HG03066 (cell line): ENCODE measurements around the gene PITPNC1.
"Not testable (repeated sequence)": the region's sequence is repeated elsewhere in the genome, so short reads cannot be mapped to it uniquely, and the experiment has no call there.

ENCODE experiments used
- ATAC-seq: cut with Tn5 transposase; IDR thresholded peaks from one replicate; pipeline ENCODE4 v1.9.1; 2021; ENCODE audit warnings: low read depth; ENCODE audit not compliant: unreplicated experiment

Gene PITPNC1

DNA sequence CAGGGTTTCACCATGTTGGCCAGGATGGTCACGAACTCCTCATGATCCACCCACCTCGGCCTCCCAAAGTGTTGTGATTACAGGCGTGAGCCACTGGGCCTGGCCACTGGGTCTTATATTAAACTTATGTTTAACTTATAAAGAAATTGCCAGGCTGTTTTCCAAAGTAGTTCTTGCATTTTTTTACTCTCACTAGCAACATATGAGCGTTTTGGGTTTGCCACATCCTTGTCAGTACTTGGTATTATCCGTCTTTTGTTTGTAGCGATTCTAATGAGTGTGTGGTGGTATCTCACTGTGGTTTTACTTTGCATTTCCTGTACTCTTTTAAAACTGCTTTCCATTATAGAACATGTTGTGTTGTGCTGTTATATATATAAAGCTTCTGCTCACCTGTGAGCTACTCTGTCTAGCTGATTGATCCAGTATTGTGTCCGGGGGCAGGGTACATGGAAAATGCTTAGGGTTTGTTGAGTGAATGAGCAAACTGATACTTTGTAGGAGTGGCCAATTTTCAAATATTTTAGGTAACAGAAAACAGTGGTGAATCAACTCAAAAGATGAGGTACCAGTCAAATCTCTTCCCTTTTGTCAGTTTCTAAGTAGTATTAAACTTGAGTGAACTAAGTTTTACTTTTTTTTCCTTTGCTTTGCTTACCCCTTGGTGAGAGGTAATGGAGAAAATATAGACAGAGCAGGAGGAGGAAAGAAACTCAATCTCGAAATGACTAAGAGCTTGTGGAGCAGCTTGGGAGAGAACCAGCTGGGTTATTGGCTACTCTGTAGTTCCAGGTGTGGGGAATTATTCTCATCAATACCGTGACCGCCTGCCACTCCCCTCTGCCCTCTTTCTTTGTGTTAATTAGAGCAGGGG lies 75.8 kb downstream of the PITPNC1 start:
- ATAC-seq = no peak

DNA sequence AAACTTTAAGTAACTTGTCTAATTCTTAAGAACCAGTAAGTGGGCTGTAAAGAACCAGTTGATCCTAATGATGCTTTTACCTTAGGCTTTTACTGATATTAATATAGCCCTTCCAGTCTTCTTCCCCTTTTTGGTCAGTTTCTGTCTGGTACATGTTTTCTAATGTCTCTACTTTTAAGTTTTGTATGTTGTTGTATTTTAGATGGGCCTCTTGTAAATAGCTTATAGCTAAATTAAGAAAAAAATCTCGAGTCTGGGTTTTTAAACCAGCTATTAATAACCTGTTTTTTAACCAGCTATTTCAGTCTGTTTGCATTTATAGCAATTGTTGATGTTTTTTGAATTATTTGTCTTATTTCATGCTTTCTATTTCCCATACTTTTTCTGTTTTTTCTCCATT lies 79.0 kb downstream of the PITPNC1 start:
- no peak for ATAC-seq

DNA sequence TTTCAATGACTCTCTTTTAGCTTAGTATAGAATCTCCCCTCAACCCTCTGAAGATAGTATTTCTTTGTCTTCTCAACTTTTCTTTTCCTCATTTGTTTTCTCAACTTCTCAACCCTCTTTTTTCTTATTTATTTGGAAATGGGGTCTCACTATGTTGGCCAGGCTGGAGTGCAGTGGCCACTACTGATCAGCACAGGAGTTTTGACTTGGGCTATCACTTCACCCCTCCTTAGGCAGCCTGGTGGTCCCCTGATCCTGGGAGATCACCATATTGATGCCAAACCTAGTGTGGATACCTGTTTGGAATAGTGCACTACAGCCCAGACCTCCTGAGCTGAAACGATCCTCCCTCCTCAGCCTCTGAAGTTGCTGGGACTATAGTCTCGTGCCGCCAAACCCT lies 79.8 kb downstream of the PITPNC1 start:
- ATAC-seq = no peak

DNA sequence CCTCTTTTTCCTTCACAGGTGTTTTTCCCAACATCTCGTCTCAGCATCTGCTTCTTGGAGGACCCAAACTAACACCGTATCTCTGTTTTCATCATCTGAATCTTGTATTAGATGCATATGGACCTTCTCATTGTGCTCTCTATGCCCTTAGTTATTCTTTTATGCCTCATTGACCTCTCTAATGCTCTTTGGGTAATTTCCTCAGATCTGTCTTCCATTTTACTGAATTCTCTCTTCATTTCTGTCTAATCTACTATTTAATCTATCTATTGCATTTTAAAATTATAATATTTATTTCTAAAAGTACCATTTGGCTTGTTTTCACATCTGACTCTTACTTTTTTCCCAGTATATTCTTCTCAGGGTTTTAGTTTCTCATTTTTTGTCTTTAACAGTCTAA lies 81.1 kb downstream of the PITPNC1 start:
- ATAC-seq = no peak

DNA sequence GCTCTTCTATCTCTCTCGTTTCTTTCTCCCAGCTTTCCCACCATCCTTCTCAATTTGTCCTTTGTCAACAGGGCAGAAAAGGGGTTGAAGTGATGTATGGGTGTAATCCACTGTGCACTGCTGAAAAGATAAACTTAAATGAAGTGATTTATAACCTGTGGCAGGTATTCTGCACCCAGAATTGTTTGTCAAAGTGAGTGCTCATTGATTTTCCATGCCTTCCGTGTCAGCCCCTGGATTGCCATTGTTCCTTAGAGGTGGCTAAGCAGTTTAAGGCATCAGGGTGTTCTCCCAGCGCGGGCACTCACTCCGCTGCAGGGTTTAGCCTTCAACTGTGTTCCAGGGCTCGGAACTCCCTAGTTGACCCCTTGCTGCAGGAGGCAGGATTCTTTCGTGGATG lies 82.9 kb downstream of the PITPNC1 start:
- no peak for ATAC-seq

DNA sequence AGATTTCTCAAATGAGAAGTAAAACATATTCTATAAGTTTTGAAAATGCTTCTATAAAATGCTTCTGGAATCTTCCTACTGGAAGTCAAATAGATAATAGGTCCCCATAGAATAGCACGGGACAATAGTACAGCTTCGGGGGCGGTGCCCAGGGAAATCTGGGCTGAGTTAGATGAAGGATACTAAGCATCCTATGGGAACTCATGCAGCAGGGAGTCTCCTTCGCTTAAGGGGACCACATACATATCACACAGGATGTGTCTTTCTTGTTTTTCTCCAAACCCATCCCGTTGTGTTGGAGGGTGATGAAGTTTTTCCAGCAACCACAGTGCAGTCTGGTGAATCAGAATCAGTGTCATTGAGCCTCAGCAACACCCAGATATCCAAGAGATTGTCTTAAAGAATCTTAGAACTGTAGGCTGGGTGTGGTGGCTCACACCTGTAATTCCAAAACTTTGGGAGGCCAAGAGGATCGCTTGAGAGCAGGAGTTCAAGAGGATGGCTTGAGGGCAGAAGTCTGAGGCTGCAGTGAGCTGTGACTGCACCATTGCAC lies 84.2 kb downstream of the PITPNC1 start:
- ATAC-seq = no peak

DNA sequence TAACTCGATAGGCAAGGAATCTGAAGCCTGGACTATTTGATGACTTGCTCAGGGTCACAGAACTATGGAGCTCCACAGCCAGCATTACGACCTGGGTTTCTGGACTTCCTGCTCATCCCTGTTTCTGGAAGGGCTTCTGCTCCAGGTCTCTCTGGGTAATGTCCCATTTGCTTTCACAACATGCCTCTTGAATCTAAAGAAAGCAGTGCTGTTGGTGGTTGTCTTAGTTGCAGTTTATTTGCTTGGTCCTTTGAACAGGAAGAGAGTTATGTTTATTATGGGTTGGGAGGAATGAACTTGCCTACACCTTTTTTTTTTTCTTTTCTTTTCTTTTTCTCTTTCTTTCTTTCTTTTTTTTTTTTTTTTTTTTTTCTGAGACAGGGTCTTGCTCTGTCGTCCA lies 84.8 kb downstream of the PITPNC1 start:
- ATAC-seq = no peak

DNA sequence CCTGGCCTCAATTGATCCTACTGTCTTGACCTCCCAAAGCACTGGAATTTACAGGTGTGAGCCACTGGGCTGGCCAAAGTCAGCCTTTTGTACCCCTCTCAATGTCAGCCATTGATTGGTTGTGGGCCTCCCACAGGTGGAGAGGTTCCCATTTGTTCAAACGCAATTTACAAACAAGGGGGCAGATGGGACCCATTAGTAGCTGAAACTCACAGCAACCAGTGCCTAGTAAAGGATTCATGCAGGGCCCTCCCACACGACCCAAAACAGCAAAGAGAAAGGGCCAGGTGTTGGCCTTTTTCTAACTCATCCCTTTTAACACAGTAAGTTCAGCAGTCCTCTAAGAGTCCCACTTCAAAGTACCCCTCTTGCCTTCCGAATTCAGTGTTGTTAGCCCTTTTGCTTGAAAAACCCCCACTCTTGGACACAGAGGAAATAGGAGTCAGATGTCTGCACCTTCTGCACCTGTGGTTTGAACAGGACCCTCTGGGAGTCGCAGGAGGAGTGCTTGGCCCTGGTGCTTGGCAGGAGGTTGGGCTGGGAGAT lies 89.2 kb downstream of the PITPNC1 start:
- ATAC-seq = no peak

DNA sequence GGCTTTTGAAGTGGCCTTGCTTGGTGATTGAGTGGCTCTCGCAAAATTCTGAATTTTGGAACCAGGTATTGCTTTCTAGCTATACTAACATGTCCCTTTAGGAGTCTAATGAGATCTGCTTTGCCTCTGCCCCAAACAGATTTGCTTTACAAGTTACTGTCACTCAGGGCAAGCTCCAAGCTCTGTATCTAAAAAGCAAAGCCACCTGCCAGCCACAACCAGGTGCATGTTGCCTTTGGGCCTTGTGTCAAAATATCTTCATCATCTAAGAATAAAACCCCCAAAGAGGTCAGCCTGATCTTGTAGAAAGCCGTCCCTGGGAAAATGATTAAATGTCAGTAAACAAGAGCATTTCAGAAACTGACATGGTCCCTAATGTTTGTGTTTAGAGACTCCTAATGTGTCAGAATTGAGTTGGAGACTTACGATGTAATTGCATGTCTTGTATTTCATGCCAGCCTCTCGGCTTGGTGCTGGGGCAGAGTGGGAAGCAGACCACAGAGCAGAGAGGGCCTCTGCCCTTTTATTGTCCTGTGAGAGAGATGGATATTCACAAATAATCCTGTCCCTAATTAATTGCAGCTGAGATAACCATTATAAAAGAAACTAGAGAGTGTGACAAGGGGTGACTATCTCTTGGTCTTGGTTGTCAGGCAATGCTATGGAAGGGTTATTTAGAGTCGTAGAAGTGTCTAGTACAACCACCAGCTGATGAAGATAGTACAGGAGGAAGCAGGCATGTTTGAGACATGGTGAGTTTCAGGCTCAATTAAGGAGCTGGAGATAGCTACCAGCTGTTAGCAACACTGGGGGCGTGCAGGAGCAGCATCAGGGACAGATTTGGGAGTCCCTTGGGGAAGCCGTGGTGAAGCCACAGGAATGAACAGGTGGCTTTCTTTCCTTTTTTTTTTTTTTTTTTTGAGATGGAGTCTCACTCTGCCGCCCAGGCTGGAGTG lies 90.7 kb downstream of the PITPNC1 start:
- ATAC-seq = no peak

DNA sequence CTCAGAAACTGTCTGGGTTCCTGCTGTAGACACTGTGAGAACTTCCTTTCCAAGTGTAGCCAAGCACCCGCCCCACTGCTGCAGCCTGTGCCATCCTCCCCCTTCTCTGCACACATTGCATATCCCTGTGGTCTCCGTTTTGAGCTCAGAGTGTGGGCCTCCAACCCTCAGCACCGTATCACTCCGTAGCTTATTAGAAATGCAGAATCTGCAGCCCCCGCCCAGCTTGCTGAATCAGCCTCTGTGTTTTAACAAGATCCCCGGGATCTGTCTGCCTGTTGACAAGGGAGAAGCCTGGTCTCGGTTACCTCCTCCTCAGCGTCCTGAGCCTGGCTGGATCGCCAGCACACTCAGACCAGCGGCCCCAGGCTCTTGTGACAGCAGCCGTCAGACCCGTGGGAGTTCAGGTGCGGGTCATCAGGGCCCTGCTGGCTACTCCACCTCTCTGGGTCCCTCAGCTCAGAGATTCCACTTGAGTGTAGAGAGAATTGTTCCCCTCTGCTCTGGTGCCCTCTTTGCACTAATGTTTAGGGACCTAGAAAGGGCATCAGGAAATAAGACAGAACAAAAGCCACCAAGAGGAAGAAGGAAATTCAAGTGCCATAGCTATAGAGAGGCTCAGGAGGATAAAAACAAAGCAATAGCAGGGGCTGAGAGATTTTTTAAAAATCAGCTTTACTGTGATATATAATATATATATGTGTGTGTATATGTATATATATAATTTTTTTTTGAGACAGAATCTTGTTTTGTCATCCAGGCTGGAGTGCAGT lies 92.3 kb downstream of the PITPNC1 start:
- ATAC-seq = no peak

DNA sequence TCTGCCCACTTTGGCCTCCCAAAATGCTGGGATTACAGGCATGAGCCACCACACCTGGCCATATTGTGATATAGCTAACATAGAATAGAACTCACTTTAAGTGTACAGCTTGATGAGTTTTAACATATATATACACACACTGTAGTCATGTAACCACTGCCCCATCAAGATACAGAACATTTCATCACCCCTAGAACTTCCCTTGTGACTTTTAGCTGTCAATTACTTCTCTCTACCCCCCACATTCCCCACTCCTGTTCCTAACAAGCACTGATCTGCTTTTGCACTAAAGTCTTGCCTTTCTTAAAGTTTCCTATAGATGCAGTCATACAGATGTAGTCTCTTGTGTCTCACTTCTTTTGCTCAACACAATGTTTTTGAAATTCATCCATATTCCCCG lies 93.1 kb downstream of the PITPNC1 start:
- ATAC-seq = no peak

DNA sequence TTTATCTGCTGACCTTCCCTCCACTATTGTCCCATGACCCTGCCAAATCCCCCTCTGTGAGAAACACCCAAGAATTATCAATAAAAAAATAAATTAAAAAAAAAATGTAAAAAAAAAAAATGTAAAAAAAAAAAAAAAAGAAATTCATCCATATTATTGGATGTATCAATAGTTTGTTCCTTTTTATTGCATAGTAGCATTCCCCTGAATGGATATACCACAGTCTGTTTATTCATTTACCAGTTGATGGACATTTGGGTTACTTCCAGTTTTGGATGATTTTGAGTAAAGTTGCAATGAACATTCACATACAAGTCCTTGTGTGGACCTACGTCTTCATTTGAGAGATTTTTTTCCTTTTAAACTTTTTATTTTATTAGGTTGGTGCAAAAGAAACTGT lies 94.0 kb downstream of the PITPNC1 start:
- ATAC-seq = no peak

DNA sequence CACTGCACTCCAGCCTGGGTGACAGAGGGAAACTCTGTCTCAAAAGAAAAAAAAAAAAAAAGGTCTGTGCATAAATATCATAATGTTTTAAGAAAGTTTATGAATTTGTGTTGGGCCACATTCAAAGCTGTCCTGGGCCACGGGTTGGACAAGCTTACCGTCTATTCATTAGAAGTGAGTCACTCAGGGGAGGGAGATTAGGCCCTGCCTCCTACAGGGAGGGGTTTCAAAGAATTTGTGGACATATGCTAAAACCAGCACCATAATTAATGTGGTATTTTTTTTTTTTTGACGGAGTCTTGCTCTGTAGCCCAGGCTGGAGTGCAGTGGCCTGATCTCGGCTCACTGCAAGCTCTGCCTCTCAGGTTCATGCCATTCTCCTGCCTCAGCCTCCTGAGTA lies 95.5 kb downstream of the PITPNC1 start:
- ATAC-seq = not testable (repeated sequence)

DNA sequence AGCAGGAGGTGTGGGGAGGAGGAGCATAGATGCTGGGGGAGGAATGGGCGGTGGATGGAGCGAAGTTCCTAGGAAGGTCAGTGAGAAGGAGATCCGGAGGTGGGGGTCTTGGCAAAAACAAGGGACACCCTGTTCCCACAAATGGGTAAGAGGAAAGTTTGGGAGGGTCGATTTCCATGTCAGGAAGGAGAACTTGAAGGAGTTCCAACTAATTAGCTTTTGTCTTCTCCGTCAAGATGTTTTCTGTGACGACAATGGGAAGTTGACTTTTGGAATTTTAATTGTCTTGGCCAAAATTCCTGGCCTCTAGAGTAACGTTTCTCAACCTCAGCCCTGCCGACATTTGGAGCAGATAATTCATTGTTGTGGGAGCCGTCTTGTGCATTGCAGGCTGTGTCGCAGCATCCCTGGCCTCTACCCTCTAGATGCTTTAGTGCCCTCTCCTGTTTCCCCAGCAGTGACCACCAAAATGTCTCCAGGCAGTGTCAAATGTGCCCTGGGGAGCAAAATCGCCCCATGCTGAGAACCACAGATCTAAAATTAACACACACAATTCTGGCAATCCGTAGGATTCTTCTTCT lies 97.1 kb downstream of the PITPNC1 start:
- no peak for ATAC-seq

DNA sequence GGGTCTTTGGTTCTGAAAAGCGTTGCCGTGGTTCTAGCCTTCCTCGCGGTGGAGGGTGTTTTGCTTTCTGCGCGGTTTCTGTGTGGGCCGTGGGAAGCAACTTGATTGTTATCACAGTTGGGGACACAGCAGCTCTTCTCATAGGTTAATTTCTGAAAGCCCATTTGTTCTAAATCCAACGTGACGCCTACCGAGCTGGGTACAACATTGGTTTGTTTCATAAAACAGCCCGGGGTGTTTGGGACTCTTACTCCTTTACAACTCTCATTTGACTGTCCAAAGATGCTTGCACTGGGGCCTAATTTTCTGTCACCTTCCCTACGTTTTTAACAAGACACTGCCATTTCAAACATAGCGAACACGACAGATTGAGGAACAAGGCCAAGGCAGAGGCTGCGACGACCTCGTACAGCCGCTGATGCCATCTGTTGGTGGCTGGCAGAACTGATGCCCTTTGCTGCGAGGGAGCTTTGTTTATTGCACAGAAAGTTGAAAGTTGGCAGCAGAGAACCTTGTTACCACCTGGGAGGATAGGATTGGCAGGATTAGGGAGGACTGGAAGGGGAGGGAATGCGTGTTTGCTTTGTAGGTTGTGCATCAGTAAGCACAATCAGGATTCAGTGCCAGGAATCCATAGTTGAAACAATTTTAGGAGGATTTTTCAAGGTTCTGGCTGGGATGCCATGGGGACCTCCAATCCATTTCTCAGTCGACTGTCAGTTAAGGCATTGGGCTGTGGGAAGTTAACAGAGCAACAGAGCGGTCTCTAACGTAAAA lies 98.3 kb downstream of the PITPNC1 start:
- no peak for ATAC-seq

DNA sequence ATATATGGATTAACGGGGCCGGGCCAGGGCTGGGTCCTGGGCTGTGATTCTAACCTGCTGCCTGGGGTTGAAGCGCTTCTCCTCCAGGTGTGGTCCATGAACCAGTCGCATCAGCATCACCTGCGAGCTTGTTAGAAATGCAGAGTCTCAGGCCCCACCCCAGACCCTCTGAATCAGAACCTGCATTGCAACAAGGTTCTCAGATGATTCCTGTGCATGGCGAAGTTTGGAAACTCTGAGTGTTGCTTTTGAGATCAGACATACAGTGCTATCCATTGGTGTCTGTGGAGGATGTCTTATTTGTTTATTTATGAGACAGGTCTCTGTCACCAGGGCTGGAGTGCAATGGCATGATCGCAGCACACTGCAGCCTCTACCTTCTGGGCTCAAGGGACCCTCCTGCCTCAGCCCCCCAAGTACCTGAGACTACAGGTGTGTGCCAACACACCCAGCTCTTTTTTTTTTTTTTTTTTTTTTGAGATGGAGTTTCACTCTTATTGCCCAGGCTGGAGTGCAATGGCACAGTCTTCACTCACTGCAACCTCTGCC lies 99.8 kb downstream of the PITPNC1 start:
- no peak for ATAC-seq

DNA sequence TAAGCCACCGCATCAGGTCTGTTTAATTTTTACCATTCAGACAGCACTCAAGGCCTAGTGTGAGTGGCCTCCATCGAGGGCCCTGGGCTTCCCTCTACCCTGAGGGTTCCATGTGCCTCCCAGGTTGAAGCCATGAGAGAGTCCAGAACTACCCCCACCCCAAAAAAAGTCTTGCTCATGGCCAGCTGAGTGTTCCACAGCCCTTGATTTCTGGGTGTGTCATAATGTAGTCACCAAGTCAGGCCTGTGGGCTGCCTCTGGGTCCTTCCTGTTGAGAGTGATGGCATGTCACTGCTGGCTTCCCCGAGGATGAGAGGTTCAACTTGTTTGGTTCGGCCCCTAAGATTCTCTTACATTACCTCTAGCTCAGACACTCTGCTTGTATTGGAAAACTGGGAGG lies 100.6 kb downstream of the PITPNC1 start:
- no peak for ATAC-seq

DNA sequence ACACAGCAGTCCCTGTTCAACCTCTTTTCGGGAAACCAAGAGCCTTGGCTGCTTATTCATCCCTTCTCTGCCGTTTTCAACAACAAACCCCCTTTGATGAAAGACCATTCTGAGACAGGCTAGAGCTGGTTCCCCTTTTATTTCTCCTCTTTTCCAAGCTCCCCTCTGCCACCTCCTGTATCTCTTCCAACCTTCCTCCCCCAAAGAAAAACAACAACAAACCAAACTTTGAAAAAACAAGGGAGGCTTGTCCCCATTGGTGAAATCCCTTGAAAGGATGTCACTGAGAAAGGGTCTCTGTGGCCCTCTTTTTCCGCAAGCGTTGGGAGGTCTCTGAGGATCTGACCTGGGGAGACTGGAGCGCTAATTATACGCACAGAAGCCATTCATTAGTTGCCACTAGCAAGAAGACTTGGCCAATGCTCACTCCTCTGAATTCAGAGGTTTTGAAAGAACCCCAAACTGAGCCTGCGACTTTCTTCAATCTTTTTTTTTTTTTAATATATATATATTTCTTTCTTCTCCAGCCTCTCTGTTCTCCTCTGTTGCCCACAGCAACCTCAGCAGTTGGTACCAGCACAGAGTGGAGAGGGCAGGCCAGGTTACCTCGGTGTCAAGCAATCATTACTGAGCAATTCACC lies 101.4 kb downstream of the PITPNC1 start:
- ATAC-seq = no peak
